NCI-H146 treated with DMSO at 0.1 percent for 48 hours (cell line): Measurements from ENCODE around the gene TMEM51.

Experiments used
- DNase-seq: peaks from one replicate; lab custom pipeline; 2025; ENCODE audit not compliant: unreplicated experiment; lab: John Stamatoyannopoulos, UW

Gene TMEM51

GRCh38 chr1:15212954-15213291, 59.4 kb downstream of the TMEM51 start:
- no peak for DNase-seq

- no peak for DNase-seq
Observed at GRCh38 chr1:15213341-15213821, 59.8 kb downstream of the TMEM51 start.

- no peak for DNase-seq
Observed at GRCh38 chr1:15214527-15214926, 61.0 kb downstream of the TMEM51 start.

GRCh38 chr1:15215116-15215515, 61.6 kb downstream of the TMEM51 start:
- DNase-seq = no peak

- DNase-seq = no peak
Observed at GRCh38 chr1:15217654-15218053, 64.1 kb downstream of the TMEM51 start.

- no peak for DNase-seq
Observed at GRCh38 chr1:15218287-15219279, 65.0 kb downstream of the TMEM51 start.

GRCh38 chr1:15219280-15220023, 65.9 kb downstream of the TMEM51 start:
- DNase-seq = no peak

GRCh38 chr1:15220024-15220392, 66.5 kb downstream of the TMEM51 start:
- no peak for DNase-seq

GRCh38 chr1:15220825-15221431, 67.4 kb downstream of the TMEM51 start:
- no peak for DNase-seq

- DNase-seq = no peak
Observed at GRCh38 chr1:15222653-15223303, 69.2 kb downstream of the TMEM51 start.

- DNase-seq = no peak
Observed at GRCh38 chr1:15224259-15224869, 70.8 kb downstream of the TMEM51 start.

- no peak for DNase-seq
Observed at GRCh38 chr1:15224974-15225373, 71.4 kb downstream of the TMEM51 start.

- no peak for DNase-seq
Observed at GRCh38 chr1:15225461-15225860, 71.9 kb downstream of the TMEM51 start.

GRCh38 chr1:15226388-15227255, 73.1 kb downstream of the TMEM51 start:
- DNase-seq = no peak

- DNase-seq = no peak
Observed at GRCh38 chr1:15229707-15230131, 76.2 kb downstream of the TMEM51 start.

GRCh38 chr1:15231714-15232201, 78.2 kb downstream of the TMEM51 start:
- no peak for DNase-seq

- no peak for DNase-seq
Observed at GRCh38 chr1:15233689-15234088, 80.1 kb downstream of the TMEM51 start.

- DNase-seq = no peak
Observed at GRCh38 chr1:15236321-15236721, 82.8 kb downstream of the TMEM51 start.

- DNase-seq = no peak
Observed at GRCh38 chr1:15236746-15237145, 83.2 kb downstream of the TMEM51 start.
